Glutamatergic neuron (in vitro differentiated cells): Measurements from ENCODE around the gene SLC6A1. TPM values are rescaled to one million over a fixed set of nuclear protein-coding genes. Genes with fewer than 3 reads are reported as not detected.

Experiments used
- DNase-seq: peaks from one replicate; pipeline ENCODE4 v3.0.0; 2022
- H3K27ac Mint-ChIP-seq: one replicate; pipeline ENCODE4 v1.8.0; 2020; ENCODE audit warnings: mild to moderate bottlenecking, mixed read lengths, inconsistent platforms; ENCODE audit not compliant: unreplicated experiment
- H3K27me3 Mint-ChIP-seq: one replicate; pipeline ENCODE4 v1.8.0; 2020; ENCODE audit warnings: mild to moderate bottlenecking, moderate library complexity, mixed read lengths, inconsistent platforms; ENCODE audit not compliant: unreplicated experiment
- H3K36me3 Mint-ChIP-seq: one replicate; pipeline ENCODE4 v1.8.0; 2020; ENCODE audit warnings: mild to moderate bottlenecking, mixed read lengths, inconsistent platforms; ENCODE audit not compliant: unreplicated experiment
- H3K4me1 Mint-ChIP-seq: one replicate; pipeline ENCODE4 v1.8.0; 2020; ENCODE audit warnings: mild to moderate bottlenecking, low read depth, mixed read lengths, inconsistent platforms; ENCODE audit not compliant: unreplicated experiment
- H3K4me3 Mint-ChIP-seq: one replicate; pipeline ENCODE4 v1.8.0; 2020; ENCODE audit warnings: mild to moderate bottlenecking, mixed read lengths, inconsistent platforms; ENCODE audit not compliant: unreplicated experiment
- H3K9me3 Mint-ChIP-seq: one replicate; pipeline ENCODE4 v1.8.0; 2020; ENCODE audit warnings: mild to moderate bottlenecking, moderate library complexity, mixed read lengths, inconsistent platforms; ENCODE audit not compliant: unreplicated experiment
- total RNA-seq: library from RNA; stranded (reverse); fragmentation: NEBNext Ultra II Directional; extraction: Animal tissue kit (Norgen Biotek cat#: 25700); gene quantifications from one replicate; pipeline ENCODE4 v1.2.1, GENCODE V29; 2021; ENCODE audit not compliant: unreplicated experiment
- TF ChIP-seq, protein P1 (sequence below): fragments of 200-600 bp; sonication (generic); IDR thresholded peaks from one replicate; pipeline ENCODE4 v1.5.0; 2021; ENCODE audit not compliant: partially characterized antibody, unreplicated experiment

SLC6A1 gene
- total RNA-seq, 1 donor from 2014 or later: 0.15 TPM

DNA sequence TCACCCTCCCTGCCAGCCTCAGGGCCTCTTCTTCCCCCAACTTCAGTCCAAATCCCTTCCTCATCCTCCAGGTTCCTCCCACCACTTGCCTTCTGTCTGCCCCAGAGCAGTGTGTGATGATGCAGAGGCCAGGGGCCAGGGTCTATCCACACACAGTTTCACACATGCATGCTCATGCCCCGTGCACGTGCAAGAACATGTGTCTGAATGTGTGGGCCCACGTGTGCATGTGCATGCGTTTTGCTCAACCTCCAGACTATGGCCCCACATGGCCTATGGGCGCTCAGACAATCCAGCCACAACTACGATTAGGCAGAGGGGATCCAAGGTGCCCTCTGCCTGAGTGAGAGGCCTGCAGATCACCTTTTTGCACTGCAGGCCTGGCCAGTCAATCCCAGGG, 32.3 kb upstream of the SLC6A1 start:
- Mint-ChIP-seq H3K4me1 (peaks cover 4% of the 10 kb centered on the region), H3K27ac (no peak overlapping the region), H3K36me3 (no peaks in the 10 kb centered on the region), H3K9me3 (peaks cover 6% of the 10 kb centered on the region), H3K27me3 (peaks cover 10% of the 10 kb centered on the region), H3K4me3 (no peak overlapping the region)
- TF ChIP-seq, protein P1, sequence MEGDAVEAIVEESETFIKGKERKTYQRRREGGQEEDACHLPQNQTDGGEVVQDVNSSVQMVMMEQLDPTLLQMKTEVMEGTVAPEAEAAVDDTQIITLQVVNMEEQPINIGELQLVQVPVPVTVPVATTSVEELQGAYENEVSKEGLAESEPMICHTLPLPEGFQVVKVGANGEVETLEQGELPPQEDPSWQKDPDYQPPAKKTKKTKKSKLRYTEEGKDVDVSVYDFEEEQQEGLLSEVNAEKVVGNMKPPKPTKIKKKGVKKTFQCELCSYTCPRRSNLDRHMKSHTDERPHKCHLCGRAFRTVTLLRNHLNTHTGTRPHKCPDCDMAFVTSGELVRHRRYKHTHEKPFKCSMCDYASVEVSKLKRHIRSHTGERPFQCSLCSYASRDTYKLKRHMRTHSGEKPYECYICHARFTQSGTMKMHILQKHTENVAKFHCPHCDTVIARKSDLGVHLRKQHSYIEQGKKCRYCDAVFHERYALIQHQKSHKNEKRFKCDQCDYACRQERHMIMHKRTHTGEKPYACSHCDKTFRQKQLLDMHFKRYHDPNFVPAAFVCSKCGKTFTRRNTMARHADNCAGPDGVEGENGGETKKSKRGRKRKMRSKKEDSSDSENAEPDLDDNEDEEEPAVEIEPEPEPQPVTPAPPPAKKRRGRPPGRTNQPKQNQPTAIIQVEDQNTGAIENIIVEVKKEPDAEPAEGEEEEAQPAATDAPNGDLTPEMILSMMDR: no peak
- DNase-seq: no peak

DNA sequence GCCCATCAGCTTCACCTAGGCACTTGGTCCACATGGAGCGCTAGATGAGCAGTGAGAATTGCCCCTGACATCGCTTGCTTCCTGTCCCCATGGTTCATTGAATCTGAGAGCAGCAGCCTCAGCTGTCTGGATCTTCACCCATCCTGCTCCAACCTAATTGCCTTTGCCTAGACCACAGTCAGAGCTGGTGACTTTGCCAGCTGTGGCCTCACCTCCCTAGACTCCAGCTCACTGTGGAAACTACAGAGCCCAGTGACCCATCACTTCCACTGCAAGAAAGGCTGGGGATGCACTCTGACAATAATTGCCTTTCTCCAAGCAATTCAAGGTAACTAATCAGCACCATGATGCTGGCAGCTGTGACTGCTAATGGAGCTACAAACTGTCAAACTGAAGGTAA, 30.6 kb upstream of the SLC6A1 start:
- H3K27me3 Mint-ChIP-seq: peaks cover 7% of the 10 kb centered on the region
- TF ChIP-seq, protein P1: no peak
- H3K36me3 Mint-ChIP-seq: no peaks in the 10 kb centered on the region
- H3K27ac Mint-ChIP-seq: no peak overlapping the region
- DNase-seq: no peak
- H3K4me3 Mint-ChIP-seq: no peak overlapping the region
- H3K4me1 Mint-ChIP-seq: peaks cover 4% of the 10 kb centered on the region
- H3K9me3 Mint-ChIP-seq: peaks cover 3% of the 10 kb centered on the region

DNA sequence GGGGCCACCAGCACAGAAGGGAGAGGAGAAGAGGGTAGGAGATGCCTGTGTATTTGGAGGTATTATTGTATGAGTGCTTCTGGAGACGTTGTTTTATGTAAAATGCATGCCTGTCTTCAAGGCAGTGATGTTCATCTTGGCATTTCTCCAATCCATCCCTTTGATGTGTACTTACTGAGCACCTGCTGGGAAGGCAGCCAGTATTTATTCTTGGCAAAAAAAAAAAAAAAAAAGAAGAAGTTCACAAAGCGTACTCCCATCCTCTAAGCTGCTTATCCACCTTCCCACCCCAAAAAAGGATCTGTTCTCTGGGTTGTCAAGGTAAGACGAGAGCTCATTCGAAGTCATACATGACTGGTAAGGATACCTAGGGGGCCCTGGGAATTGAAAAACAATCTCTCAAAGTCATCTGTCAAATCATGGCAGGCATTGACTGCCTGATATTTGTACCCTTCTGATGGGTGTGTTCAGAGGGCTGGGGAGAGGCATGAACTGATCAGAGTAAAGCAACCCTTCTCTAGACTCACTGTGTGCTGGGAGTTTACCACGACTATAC, 30.0 kb upstream of the SLC6A1 start:
- H3K9me3 Mint-ChIP-seq: peaks cover 3% of the 10 kb centered on the region
- peaks cover 8% of the 10 kb centered on the region for H3K27me3 Mint-ChIP-seq
- no peaks in the 10 kb centered on the region for H3K36me3 Mint-ChIP-seq
- H3K27ac Mint-ChIP-seq: no peak overlapping the region
- H3K4me3 Mint-ChIP-seq: no peak overlapping the region
- TF ChIP-seq, protein P1: no peak
- peaks cover 4% of the 10 kb centered on the region for H3K4me1 Mint-ChIP-seq
- DNase-seq: no peak

DNA sequence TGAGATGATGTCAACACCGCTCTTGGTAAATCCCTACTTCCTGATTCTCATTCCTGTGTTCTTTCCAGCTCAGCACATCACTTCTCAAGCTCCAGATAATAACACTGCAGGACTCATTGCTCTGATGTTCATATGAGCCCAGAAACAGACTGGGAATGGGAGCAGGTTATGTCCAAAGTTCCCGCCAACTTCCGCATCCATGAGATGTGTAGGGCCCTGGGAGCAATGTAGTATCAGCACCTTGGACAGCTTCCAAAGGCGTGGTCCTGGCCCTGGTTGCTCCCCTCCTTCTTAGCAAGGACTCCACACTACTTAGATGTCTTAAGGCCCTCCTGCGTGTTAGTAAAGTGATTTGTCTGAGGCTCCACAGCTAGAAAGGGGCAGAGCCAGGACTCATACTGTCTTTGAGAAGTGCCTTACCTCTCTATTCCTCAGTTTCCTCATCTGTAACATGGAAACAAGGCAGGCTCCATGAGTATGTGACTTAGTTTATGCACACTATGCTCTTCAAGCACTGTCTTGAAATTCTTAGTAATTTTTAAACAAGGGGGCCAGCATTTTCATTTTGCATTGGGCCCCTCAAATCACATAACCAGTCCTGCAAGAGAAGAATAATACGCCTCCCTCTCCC, 27.9 kb upstream of the SLC6A1 start:
- peaks cover 18% of the 10 kb centered on the region for H3K4me1 Mint-ChIP-seq
- H3K9me3 Mint-ChIP-seq: peaks cover 11% of the 10 kb centered on the region
- H3K36me3 Mint-ChIP-seq: no peaks in the 10 kb centered on the region
- TF ChIP-seq, protein P1: no peak
- H3K27ac Mint-ChIP-seq: no peak overlapping the region
- DNase-seq: no peak
- H3K27me3 Mint-ChIP-seq: peaks cover 14% of the 10 kb centered on the region
- no peak overlapping the region for H3K4me3 Mint-ChIP-seq

DNA sequence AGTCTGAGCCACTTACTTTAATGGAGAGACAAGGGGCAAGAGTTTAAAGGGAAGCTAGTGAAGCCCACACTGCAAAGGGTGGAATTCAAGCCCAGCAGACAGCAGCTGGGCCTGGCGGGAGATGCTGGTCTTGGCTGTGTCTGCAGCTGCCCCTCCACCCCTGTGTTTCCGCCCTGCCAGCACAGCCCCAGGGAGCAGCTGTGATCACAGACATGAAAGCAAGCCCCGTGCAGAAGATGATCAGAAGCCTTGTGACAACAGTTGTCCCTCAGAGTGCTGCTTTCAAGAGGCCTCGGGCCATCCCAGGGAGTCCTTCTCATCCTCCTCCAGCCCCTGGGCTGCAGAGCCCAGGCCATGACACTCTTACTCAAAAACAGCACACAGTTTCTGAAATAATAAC, 24.1 kb upstream of the SLC6A1 start:
- TF ChIP-seq, protein P1: no peak
- Mint-ChIP-seq H3K36me3 (no peaks in the 10 kb centered on the region), H3K27ac (peak overlapping the region; percentile 71), H3K4me1 (peaks cover 23% of the 10 kb centered on the region), H3K4me3 (peak overlapping the region; percentile 41), H3K9me3 (peaks cover 13% of the 10 kb centered on the region), H3K27me3 (peaks cover 17% of the 10 kb centered on the region)
- DNase-seq: peak; percentile 74
